RWPE1 (cell line): ENCODE measurements around the gene HOXB4.

Experiments used
- CTCF ChIA-PET: fragments of 350-600 bp; sonication (Branson Sonifier 250); formaldehyde crosslinking; extraction: SDS; loops from one replicate; lab custom pipeline; 2021; lab: Yijun Ruan, JAX
- POLR2A ChIA-PET: fragments of 400-600 bp; formaldehyde crosslinking; extraction: SDS; loops from one replicate; lab custom pipeline; 2020; ENCODE audit warnings: antibody characterized with exemption; ENCODE audit not compliant: low non-redundant PET; lab: Yijun Ruan, JAX
- DNase-seq: peaks from one replicate; pipeline ENCODE4 v3.0.0; 2012; ENCODE audit warnings: low spot score
- H3K27ac ChIP-seq: fragments of 450-650 bp; 2 replicates; pipeline ENCODE4 v1.5.1; 2017
- CTCF ChIP-seq: fragments of 450-650 bp; conservative IDR thresholded peaks from 2 replicates; pipeline ENCODE4 v1.5.1; 2017; ENCODE audit warnings: low read depth, mild to moderate bottlenecking

Gene HOXB4

GRCh38 chr17:48601207-48601538, 23.0 kb upstream of the HOXB4 start:
- DNase-seq: no peak
- no peak for TF ChIP-seq CTCF
- H3K27ac ChIP-seq: no peak overlapping the region
- ChIA-PET CTCF (interaction anchor here (0.8 to 1.4 kb wide), 3 partner anchors 9 to 265 kb away, joined by 3 to 4 read pairs (median 4); no protein-coding TSS in a partner anchor), POLR2A (no interaction called here)

- ChIA-PET POLR2A (no interaction called here), CTCF (interaction anchor here (0.8 to 1.4 kb wide), 3 partner anchors 9 to 264 kb away, joined by 3 to 4 read pairs (median 4); no protein-coding TSS in a partner anchor)
- no peak for DNase-seq
- H3K27ac ChIP-seq: no peak overlapping the region
- TF ChIP-seq CTCF: no peak
Observed at GRCh38 chr17:48600244-48601098, 22.3 kb upstream of the HOXB4 start.

GRCh38 chr17:48599354-48599753, 21.2 kb upstream of the HOXB4 start:
- H3K27ac ChIP-seq: no peak overlapping the region
- ChIA-PET POLR2A (no interaction called here), CTCF (interaction anchor here (0.9 kb wide), 1 partner anchor 20 kb away, joined by 3 read pairs; no protein-coding TSS in a partner anchor)
- no peak for DNase-seq
- TF ChIP-seq CTCF: no peak

GRCh38 chr17:48598736-48599135, 20.6 kb upstream of the HOXB4 start:
- CTCF ChIA-PET: interaction anchor here (0.6 to 1.1 kb wide), 3 partner anchors 21 to 204 kb away, joined by 3 to 4 read pairs (median 3); no protein-coding TSS in a partner anchor
- H3K27ac ChIP-seq: no peak overlapping the region
- DNase-seq: no peak
- no peak for TF ChIP-seq CTCF
- POLR2A ChIA-PET: no interaction called here

- no peak for TF ChIP-seq CTCF
- ChIA-PET POLR2A (no interaction called here), CTCF (interaction anchor here (0.6 to 1.1 kb wide), 3 partner anchors 21 to 203 kb away, joined by 3 to 4 read pairs (median 3); no protein-coding TSS in a partner anchor)
- peak overlapping the region; percentile 22 for H3K27ac ChIP-seq
- DNase-seq: no peak
Observed at GRCh38 chr17:48597778-48598631, 19.9 kb upstream of the HOXB4 start.

- TF ChIP-seq CTCF: no peak
- DNase-seq: no peak
- CTCF ChIA-PET: no interaction called here
- POLR2A ChIA-PET: no interaction called here
- peak overlapping the region; percentile 22 for H3K27ac ChIP-seq
Observed at GRCh38 chr17:48597528-48597777, 19.3 kb upstream of the HOXB4 start.
